Measurements from ENCODE around the gene DICER1.

DICER1 gene

GRCh38 chr14:95038521-95039250, 118.6 kb downstream of the DICER1 start:
- no peak for DNase-seq
- Histone ChIP-seq H3K4me2 (ENCODE audit: low read depth, low read length) (no peak overlapping the region), H3K4me1 (ENCODE audit: low read length) (no peaks in the 10 kb centered on the region), H3F3A (ENCODE audit: insufficient read depth, low read length) (no peaks in the 10 kb centered on the region), H3K27ac (ENCODE audit: low read length) (no peak overlapping the region), H3K9me3 (replicated peaks; ENCODE audit: insufficient read depth, low read length) (no peaks in the 10 kb centered on the region), H3K4me3 (ENCODE audit: low read length) (no peak overlapping the region), H3K79me2 (ENCODE audit: low read length) (no peaks in the 10 kb centered on the region), H3K36me3 (replicated peaks; ENCODE audit: insufficient read depth, low read length) (no peaks in the 10 kb centered on the region), H2AFZ (ENCODE audit: low read length) (no peak overlapping the region), H3K27me3 (replicated peaks; ENCODE audit: insufficient read depth, low read length) (no peaks in the 10 kb centered on the region), H3K9ac (ENCODE audit: low read length) (no peak overlapping the region), H3K9me2 (replicated peaks; ENCODE audit: insufficient read depth, low read length) (no peaks in the 10 kb centered on the region), H4K20me1 (ENCODE audit: insufficient read depth, low read length) (no peaks in the 10 kb centered on the region)
- TF ChIP-seq EZH2 (optimal IDR thresholded peaks at IDR 0.05; ENCODE audit: low read depth, low read length) = no peak
- no peak for TF ChIP-seq EZH2phosphoT487 (IDR thresholded peaks at IDR 0.05; ENCODE audit: low read length)
- TF ChIP-seq CTCF (IDR thresholded peaks at IDR 0.05; ENCODE audit: low read length) = no peak

GRCh38 chr14:95037273-95037672, 120.1 kb downstream of the DICER1 start:
- Histone ChIP-seq H3F3A (ENCODE audit: insufficient read depth, low read length) (no peaks in the 10 kb centered on the region), H3K79me2 (ENCODE audit: low read length) (no peaks in the 10 kb centered on the region), H3K9me2 (replicated peaks; ENCODE audit: insufficient read depth, low read length) (no peaks in the 10 kb centered on the region), H3K9ac (ENCODE audit: low read length) (no peak overlapping the region), H2AFZ (ENCODE audit: low read length) (no peak overlapping the region), H4K20me1 (ENCODE audit: insufficient read depth, low read length) (no peaks in the 10 kb centered on the region), H3K4me2 (ENCODE audit: low read depth, low read length) (no peak overlapping the region), H3K4me3 (ENCODE audit: low read length) (no peak overlapping the region), H3K27me3 (replicated peaks; ENCODE audit: insufficient read depth, low read length) (no peaks in the 10 kb centered on the region), H3K9me3 (replicated peaks; ENCODE audit: insufficient read depth, low read length) (no peaks in the 10 kb centered on the region), H3K36me3 (replicated peaks; ENCODE audit: insufficient read depth, low read length) (no peaks in the 10 kb centered on the region), H3K4me1 (ENCODE audit: low read length) (no peaks in the 10 kb centered on the region), H3K27ac (ENCODE audit: low read length) (no peak overlapping the region)
- TF ChIP-seq EZH2 (optimal IDR thresholded peaks at IDR 0.05; ENCODE audit: low read depth, low read length) (no peak), EZH2phosphoT487 (IDR thresholded peaks at IDR 0.05; ENCODE audit: low read length) (no peak), CTCF (IDR thresholded peaks at IDR 0.05; ENCODE audit: low read length) (no peak)
- no peak for DNase-seq

Measured in MM.1S (cell line).